ENCODE measurements around the gene NUDT4.

The NUDT4 gene

GRCh38 chr12:93451423-93452158 is 73.9 kb downstream of the NUDT4 start:
- no peak overlapping the region for H3K4me3 ChIP-seq (ENCODE audit: low read depth, low read length)
- no peak for TF ChIP-seq CTCF (IDR thresholded peaks at IDR 0.05; ENCODE audit: low read depth, low read length, missing control alignments)
- no peak for DNase-seq (ENCODE audit: low read depth)

GRCh38 chr12:93453633-93454032 is 75.9 kb downstream of the NUDT4 start:
- H3K4me3 ChIP-seq (ENCODE audit: low read depth, low read length): no peak overlapping the region
- no peak for TF ChIP-seq CTCF (IDR thresholded peaks at IDR 0.05; ENCODE audit: low read depth, low read length, missing control alignments)
- DNase-seq (ENCODE audit: low read depth): no peak

- TF ChIP-seq CTCF (IDR thresholded peaks at IDR 0.05; ENCODE audit: low read depth, low read length, missing control alignments): no peak
- no peak for DNase-seq (ENCODE audit: low read depth)
- no peak overlapping the region for H3K4me3 ChIP-seq (ENCODE audit: low read depth, low read length)
Observed at GRCh38 chr12:93456077-93456476, 78.4 kb downstream of the NUDT4 start.

Measured in GM12864 (cell line).